Upper lobe of right lung (tissue), 1 donor: ENCODE data around the gene CRHR1. TPM values are rescaled to one million over a fixed set of nuclear protein-coding genes. Genes with fewer than 3 reads are reported as not detected.

Experiments
- ATAC-seq: fragments of 200-7000 bp; cut with Tn5 transposase; one replicate; pipeline ENCODE4 v1.9.1; 2020; ENCODE audit warnings: mild to moderate bottlenecking, moderate library complexity
- DNase-seq: peaks from one replicate; pipeline ENCODE4 v3.0.0-alpha.2; 2020
- H3K27ac ChIP-seq: fragments of 200-600 bp; one replicate; pipeline ENCODE4 v1.8.0; 2022
- H3K27me3 ChIP-seq: fragments of 200-600 bp; one replicate; pipeline ENCODE4 v1.8.0; 2022; ENCODE audit warnings: mild to moderate bottlenecking
- H3K36me3 ChIP-seq: fragments of 200-600 bp; one replicate; pipeline ENCODE4 v1.8.0; 2022
- H3K4me1 ChIP-seq: fragments of 200-600 bp; one replicate; pipeline ENCODE4 v1.8.0; 2022
- H3K4me3 ChIP-seq: fragments of 200-600 bp; one replicate; pipeline ENCODE4 v1.8.0; 2022; ENCODE audit warnings: mild to moderate bottlenecking
- H3K9me3 ChIP-seq: fragments of 200-600 bp; one replicate; pipeline ENCODE4 v1.8.0; 2022
- CTCF ChIP-seq: fragments of 200-600 bp; IDR thresholded peaks from one replicate; pipeline ENCODE4 v1.8.0; 2022; ENCODE audit warnings: antibody characterized with exemption
- intact Hi-C: fragments of 100-400 bp; cut with DNase I; formaldehyde crosslinking; loops from one replicate; pipeline ENCODE4 v1.11.0; 2022
- total RNA-seq: library from RNA; stranded (reverse); fragmentation: NEBNext Ultra II Directional; extraction: Animal tissue kit (Norgen Biotek cat#: 25700); gene quantifications from one replicate; pipeline ENCODE4 v1.2.1, GENCODE V29; 2021
- donor health status: DM: no; HTN: yes; CAD: no; lungs with severe emphysema.

The CRHR1 gene
- total RNA-seq, 1 donor from 2014 or later: not detected

- H3K9me3 ChIP-seq: no peaks in the 10 kb centered on the region
- TF ChIP-seq CTCF: no peak
- intact Hi-C loops: no loop called here
- ATAC-seq: no peak
- peaks cover 6% of the 10 kb centered on the region for H3K27me3 ChIP-seq
- no peak overlapping the region for H3K4me3 ChIP-seq
- no peaks in the 10 kb centered on the region for H3K4me1 ChIP-seq
- no peaks in the 10 kb centered on the region for H3K36me3 ChIP-seq
- no peak overlapping the region for H3K27ac ChIP-seq
- DNase-seq: no peak
These were observed 63.6 kb downstream of the CRHR1 start for GRCh38 chr17:45847747-45848146.

- H3K36me3 ChIP-seq: no peaks in the 10 kb centered on the region
- H3K27me3 ChIP-seq: peaks cover 11% of the 10 kb centered on the region
- intact Hi-C loops: no loop called here
- H3K4me1 ChIP-seq: no peaks in the 10 kb centered on the region
- H3K9me3 ChIP-seq: no peaks in the 10 kb centered on the region
- no peak for ATAC-seq
- no peak overlapping the region for H3K4me3 ChIP-seq
- DNase-seq: no peak
- no peak for TF ChIP-seq CTCF
- no peak overlapping the region for H3K27ac ChIP-seq
These were observed 64.3 kb downstream of the CRHR1 start for GRCh38 chr17:45848405-45848804.

GRCh38 chr17:45848868-45849535, 64.9 kb downstream of the CRHR1 start:
- H3K4me1 ChIP-seq: no peaks in the 10 kb centered on the region
- ATAC-seq: no peak
- TF ChIP-seq CTCF: no peak

GRCh38 chr17:45849536-45849990, 65.4 kb downstream of the CRHR1 start:
- no peak for TF ChIP-seq CTCF
- no peaks in the 10 kb centered on the region for H3K4me1 ChIP-seq
- peaks cover 20% of the 10 kb centered on the region for H3K27me3 ChIP-seq
- H3K36me3 ChIP-seq: no peaks in the 10 kb centered on the region
- no peak for DNase-seq
- no peak overlapping the region for H3K27ac ChIP-seq
- no peak overlapping the region for H3K4me3 ChIP-seq
- ATAC-seq: no peak
- H3K9me3 ChIP-seq: no peaks in the 10 kb centered on the region
- intact Hi-C loops: no loop called here

More at GRCh38 chr17:45848868-45849535, 64.9 kb downstream of the CRHR1 start:
- DNase-seq: no peak
- no peaks in the 10 kb centered on the region for H3K9me3 ChIP-seq
- H3K27ac ChIP-seq: no peak overlapping the region
- no peak overlapping the region for H3K4me3 ChIP-seq
- no peaks in the 10 kb centered on the region for H3K36me3 ChIP-seq
- intact Hi-C loops: no loop called here
- peaks cover 16% of the 10 kb centered on the region for H3K27me3 ChIP-seq

- H3K27me3 ChIP-seq: peaks cover 20% of the 10 kb centered on the region
- no peak for TF ChIP-seq CTCF
- H3K4me3 ChIP-seq: no peak overlapping the region
- no peak overlapping the region for H3K27ac ChIP-seq
- no peak for ATAC-seq
- intact Hi-C loops: no loop called here
- H3K9me3 ChIP-seq: no peaks in the 10 kb centered on the region
- H3K4me1 ChIP-seq: no peaks in the 10 kb centered on the region
- no peaks in the 10 kb centered on the region for H3K36me3 ChIP-seq
- no peak for DNase-seq
These were observed 65.9 kb downstream of the CRHR1 start for GRCh38 chr17:45850011-45850410.
